ENCODE measurements around the gene MAP3K4.

Gene MAP3K4

GRCh38 chr6:161128230-161128629 lies 136.7 kb downstream of the MAP3K4 start:
- no peak for DNase-seq

- no peak for DNase-seq
Observed at GRCh38 chr6:161128680-161129196, 137.2 kb downstream of the MAP3K4 start.

DNA sequence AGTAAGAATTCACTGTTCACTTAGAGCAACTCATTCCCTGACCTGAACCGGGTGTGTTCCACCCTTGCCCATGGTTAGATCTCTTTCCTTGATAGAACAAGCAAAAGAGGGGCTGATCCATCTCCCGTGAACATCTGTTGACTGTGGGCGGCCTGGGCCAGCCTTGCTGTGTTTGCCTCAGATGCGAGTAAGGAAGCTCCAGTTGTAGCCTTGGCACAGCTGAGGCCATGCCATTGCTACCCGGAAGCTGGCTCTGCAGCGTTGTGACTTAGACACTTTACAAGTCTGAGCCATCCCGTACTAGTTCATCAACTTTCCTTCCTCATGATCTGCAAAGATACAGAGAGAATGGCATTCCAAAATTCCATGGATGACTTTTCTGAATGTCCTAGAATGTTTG lies 139.0 kb downstream of the MAP3K4 start:
- no peak for DNase-seq

DNA sequence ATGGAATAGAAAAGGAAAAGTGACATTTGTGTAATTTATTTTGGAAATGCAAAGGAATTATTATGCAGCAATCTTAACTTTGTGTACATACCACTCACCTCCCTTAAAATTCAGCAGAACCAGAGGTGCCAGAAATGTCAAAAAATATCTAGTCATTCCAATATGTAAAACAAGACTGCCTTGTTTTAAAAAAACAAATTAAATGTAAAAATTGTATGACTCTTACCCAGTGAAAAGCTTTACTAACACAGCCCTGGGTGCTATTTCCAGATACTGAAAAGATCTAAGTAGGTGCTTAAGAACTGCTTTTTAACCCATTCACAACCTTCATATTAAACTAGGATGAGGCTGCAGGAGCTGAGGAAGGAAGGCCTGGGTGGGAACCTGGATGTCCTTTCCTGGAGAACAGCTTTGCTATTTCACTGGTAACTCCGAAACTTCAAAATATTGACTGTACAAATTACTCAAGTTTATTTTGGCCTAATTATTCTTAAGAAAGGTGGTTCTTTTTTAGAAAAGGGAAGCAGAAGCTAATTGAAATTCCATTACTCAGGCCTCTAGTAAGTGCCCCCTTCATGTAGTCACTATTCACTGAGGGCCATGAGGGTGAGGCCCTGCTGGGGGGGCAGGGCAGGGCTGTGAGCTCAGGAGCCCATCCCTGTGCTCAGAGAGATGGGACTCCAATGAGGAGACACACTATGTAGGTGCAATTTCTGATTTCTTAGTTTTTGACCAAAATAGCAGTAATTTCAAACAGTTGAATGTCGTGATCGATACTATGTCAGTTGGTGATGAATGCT lies 139.6 kb downstream of the MAP3K4 start:
- no peak for DNase-seq

DNA sequence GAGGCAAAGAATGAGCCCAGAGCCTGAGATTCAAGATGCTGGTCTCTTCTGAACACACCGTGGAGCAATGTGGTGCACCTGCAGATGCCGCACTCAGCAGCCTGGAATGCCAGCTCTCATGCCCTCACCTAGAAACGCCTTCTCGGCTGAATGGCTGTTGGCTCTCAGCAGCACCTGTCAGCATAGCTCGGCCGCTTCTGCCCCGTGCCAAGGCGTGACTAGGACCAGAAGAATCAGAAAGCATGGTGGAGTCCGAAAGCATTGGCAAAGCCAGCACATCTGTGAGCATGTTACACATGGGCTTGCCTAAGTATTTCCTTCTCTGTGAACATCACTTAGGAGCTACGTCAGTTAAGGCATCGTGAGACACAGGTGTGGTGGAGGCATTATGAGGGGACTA lies 140.8 kb downstream of the MAP3K4 start:
- DNase-seq: no peak

- DNase-seq: no peak
Observed at GRCh38 chr6:161133963-161134362, 142.4 kb downstream of the MAP3K4 start.

DNA sequence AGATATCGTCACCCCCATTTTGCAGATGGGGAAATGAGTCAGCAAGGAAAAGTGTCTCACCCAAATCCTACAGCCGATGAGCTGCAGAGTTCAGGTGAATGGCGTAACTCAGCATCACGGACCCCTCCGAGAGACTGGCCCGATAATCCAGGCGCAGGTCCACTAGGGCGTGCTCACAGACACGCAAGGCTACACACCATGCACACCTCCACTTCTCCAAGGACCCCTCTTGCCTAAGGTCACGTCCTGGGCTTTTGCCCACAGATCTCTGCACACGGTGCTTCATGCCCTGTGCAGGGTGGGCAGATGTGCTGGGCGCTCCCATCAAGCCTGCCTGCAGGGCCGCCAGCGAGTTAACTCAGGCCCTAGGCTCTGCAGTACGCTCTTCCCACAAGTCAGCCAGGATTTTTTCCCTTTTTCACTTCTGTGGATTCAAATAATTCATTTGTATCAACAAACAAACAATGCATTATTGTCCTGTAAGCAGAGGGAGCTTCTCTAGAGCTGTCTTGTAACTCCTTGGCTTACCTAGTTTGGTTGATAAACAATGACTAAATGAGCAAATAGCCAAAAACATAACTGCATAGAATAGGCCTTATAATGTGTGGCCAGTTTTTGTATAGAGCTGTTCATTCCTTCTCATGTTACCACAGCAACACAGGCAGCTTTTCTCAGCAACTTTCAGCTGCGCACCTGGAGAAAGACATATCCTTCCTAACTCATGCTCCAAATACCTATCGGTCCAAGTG lies 143.2 kb downstream of the MAP3K4 start:
- DNase-seq: no peak

DNA sequence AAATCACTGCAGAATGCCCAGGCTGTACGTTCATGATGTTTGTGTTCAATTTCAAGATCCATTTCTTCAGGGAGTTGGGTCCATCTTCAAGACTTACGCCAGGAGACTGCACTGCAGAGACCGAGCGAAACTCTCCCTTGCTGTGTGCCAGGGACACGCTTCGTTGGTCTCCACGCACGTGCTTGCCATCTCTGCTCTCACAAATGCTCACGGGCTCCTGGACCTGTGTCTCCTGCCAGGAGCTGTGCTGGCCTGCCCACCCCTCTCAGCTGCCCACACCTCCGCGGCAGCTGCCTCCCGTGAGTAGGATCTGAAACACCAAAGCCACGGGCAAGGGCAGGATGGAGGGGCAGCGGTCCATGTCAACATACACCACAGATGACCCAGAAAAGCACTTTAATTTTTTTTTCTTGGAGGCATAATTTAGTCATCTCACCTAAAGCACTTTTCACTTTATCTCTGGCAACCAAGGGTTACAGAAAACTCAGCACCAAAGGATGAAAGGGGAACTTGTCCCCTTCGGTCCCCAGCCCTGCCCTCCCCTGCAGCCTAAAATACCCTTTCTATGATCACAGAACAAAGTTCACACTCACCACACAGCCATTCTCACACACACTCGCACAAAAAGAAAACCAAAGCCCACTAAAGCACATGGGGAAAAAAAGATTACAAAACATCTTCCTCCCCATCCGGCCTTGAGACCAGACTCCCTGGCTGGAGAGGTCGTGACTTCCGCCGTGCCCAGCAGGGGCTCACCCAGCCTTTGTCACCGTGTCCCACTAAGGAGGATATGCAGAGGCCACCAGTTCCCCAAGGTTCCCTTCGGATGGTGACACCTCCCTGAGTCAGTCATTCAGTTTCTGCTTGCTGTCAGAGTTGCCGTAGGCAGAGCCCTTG lies 144.4 kb downstream of the MAP3K4 start:
- no peak for DNase-seq

DNA sequence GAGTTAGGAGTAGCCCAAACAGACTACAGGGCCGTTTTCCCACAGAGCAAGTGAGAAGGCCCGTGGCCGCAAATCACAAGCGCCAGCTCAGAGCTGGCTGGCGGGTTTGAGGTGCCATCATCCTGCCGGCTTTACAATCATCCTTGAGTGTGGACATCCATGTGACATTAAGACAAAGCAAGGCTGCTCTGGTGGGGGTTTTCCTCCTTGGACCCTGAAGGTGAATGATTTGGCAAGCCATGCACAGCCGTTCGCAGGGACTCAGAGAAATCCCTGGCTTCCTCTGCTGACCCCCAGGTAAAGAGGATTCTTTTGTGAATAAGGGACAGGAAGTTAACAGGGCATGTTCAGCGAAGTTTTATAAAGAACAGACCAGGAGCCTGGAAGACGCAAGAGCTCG lies 145.1 kb downstream of the MAP3K4 start:
- DNase-seq: no peak

GRCh38 chr6:161137320-161137719 lies 145.8 kb downstream of the MAP3K4 start:
- DNase-seq: no peak

GRCh38 chr6:161137839-161138542 lies 146.4 kb downstream of the MAP3K4 start:
- no peak for DNase-seq

DNA sequence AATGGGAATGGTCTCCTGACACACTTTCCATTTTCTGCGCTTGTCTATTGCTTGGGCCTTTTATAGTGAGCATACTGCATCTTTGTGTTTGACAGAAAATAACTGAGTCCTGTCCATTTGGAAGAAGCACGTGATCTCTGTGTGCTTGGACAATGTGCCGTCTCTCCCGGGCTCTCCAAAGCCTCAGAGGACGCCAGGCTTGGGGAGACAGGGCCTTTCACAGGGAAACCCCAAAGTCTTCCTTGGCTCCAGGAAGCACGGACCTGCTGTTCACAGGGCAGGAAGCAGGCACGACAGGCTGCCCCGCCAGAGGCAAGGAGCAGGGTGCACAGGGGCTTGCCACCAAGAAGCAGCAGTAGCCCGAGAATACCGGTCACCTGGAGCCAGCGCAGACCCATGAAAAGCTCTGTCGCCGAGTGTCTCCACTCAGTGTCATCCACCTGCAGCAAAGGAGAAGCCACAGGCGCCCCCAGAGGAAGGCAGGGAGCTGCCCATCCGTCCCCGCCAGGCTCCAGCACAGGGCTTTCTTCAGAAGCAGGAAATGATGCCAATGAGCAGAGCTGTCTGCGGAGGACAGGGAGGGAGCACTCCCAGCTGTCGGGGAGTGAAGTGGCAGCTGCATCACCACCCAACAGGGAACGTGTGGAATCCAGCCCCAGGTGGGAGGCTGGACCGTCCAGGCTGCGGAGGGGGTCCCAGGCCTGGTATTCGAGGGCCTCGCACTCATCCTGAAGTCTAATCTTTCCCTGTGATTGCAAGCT lies 147.2 kb downstream of the MAP3K4 start:
- no peak for DNase-seq

GRCh38 chr6:161139304-161139765 lies 147.8 kb downstream of the MAP3K4 start:
- DNase-seq: no peak

- DNase-seq: no peak
Observed at GRCh38 chr6:161139766-161140553, 148.4 kb downstream of the MAP3K4 start.

DNA sequence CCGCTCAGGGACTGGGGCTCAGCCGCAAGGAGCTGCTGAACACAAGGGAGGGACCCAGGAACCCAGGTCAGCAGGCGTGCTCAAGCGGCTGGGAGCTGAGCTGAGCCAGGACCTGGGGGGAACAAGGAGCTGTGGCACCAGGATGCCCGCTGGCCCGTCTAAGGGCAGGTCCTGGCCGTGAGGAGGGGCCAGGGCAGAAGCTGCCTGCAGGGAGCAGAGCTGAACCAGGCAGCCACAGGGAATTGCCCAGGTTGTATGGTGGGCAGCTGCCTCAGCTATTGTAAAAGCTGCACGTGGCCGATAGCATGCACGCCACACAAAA lies 148.9 kb downstream of the MAP3K4 start:
- no peak for DNase-seq

DNA sequence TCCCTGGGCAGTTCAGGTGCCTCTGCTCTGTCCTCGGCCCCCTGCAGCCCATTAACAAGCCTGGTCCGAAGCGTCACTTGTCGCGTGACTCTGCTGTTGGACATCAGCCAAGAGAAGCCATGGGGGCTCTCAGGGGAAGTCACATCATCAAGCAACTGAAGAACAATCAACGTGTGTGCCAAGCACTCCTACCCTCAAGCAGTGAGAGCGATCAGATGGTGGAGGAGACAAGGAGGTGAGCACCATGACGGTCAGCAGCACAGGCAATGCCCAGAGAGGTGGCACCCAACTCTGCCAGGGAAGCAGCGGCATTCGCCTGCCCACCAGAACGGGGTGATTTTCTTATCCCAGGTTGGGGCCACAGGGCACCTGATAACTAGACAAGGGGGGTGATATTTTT lies 149.6 kb downstream of the MAP3K4 start:
- DNase-seq: no peak

- DNase-seq: no peak
Observed at GRCh38 chr6:161142957-161143296, 151.4 kb downstream of the MAP3K4 start.

- DNase-seq: no peak
Observed at GRCh38 chr6:161143663-161144430, 152.3 kb downstream of the MAP3K4 start.

DNA sequence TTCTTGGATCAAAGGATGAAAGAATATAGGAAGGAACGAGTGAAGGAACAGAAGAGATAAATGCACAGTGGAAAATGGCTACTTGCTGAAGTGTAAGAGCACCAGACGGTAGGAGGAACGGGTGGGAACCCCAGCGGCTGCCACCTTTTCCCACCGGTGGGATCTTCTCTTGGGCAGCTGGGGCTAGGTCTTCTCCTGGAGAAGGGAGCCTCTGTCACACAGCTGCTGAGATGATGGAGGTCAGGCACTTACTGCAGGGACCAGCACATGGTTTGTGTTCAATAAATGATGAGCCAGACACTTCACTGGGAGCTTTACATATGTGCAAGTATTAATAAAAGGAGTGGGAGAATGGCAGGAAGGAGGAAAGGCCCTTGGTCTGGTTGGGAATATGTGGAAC lies 158.6 kb downstream of the MAP3K4 start:
- DNase-seq: no peak

- no peak for DNase-seq
Observed at GRCh38 chr6:161150566-161150965, 159.0 kb downstream of the MAP3K4 start.

Measured in CD4-positive, alpha-beta T cell treated with Interleukin-17A for 4 hours (primary cell).